Measurements from ENCODE around the gene PKM.

DNA sequence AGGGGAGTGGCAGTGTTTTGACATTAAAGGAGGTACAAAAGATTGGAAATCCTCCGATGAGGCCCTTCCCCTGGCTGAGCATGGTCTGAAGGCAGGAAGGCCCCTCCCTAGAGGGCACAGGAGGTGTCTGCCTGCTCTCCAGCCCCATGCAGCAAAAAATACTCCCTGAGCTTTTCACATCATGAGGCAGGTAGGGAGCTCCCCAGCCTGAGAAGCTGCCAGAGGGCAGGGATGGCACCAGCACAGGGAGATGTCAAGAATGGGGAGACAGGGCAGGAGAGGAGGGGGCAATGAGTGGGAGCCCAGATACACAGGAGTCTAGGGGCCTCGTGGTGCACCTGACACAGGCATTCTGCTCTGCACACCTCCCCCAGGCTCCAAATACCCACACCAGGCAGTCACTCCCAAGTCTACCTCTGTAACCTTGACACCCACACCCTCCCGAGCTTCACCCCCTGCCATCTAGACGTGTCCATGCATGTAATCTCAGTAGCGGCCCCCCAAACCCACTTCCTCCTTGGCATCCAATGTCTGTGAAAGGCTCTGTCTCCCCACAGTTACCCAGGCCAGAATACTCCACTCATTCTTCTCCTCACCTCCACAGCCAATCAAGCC lies 56.3 kb downstream of the PKM start:
- TF ChIP-seq EZH2 (IDR thresholded peaks at IDR 0.05; ENCODE audit: borderline replicate concordance, low read length), result no peak
- TF ChIP-seq, protein P1, sequence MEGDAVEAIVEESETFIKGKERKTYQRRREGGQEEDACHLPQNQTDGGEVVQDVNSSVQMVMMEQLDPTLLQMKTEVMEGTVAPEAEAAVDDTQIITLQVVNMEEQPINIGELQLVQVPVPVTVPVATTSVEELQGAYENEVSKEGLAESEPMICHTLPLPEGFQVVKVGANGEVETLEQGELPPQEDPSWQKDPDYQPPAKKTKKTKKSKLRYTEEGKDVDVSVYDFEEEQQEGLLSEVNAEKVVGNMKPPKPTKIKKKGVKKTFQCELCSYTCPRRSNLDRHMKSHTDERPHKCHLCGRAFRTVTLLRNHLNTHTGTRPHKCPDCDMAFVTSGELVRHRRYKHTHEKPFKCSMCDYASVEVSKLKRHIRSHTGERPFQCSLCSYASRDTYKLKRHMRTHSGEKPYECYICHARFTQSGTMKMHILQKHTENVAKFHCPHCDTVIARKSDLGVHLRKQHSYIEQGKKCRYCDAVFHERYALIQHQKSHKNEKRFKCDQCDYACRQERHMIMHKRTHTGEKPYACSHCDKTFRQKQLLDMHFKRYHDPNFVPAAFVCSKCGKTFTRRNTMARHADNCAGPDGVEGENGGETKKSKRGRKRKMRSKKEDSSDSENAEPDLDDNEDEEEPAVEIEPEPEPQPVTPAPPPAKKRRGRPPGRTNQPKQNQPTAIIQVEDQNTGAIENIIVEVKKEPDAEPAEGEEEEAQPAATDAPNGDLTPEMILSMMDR (conservative IDR thresholded peaks at IDR 0.05 in 1 of 2, IDR thresholded peaks at IDR 0.05 in 1 of 2; ENCODE audit: extremely low read depth in 1 of 2, insufficient read depth in 1 of 2, low read depth in 1 of 2, low read length in 2 of 2), result no peak

Measured in mammary epithelial cell (primary cell).